D721Med (cell line): ENCODE measurements around the gene SURF2.

Experiments
- DNase-seq: peaks from one replicate; pipeline ENCODE4 v3.0.0; 2011; ENCODE audit warnings: low spot score; ENCODE audit not compliant: insufficient read length
- FAIRE-seq: peaks from 2 replicates; lab custom pipeline; 2011; peaks lifted over from hg19 to GRCh38; lab: Jason Lieb, UNC
- CTCF ChIP-seq: IDR thresholded peaks from 2 replicates; pipeline ENCODE4 v1.5.1; 2012; ENCODE audit warnings: mild to moderate bottlenecking, control low read depth; ENCODE audit not compliant: insufficient read depth; ENCODE audit errors: missing control alignments

SURF2 gene

GRCh38 chr9:133344979-133345378 is 11.4 kb upstream of the SURF2 start:
- TF ChIP-seq CTCF = no peak
- FAIRE-seq (no peak), DNase-seq (no peak)

GRCh38 chr9:133345596-133345995 is 10.8 kb upstream of the SURF2 start:
- FAIRE-seq (no peak), DNase-seq (no peak)
- no peak for TF ChIP-seq CTCF

- DNase-seq = no peak
- FAIRE-seq = no peak
- TF ChIP-seq CTCF = no peak
These were observed 10.1 kb upstream of the SURF2 start for GRCh38 chr9:133346021-133346785.

- peak; percentile 48 for DNase-seq
- no peak for FAIRE-seq
- TF ChIP-seq CTCF = no peak
These were observed 8.8 kb upstream of the SURF2 start for GRCh38 chr9:133347515-133347984.

GRCh38 chr9:133347985-133348717 is 8.2 kb upstream of the SURF2 start, which contains the start of the genes MED22 and RPL7A:
MED22 (minus strand) TSS chr9:133348131; CDS start chr9:133346662, 1,469 bp downstream.
RPL7A (plus strand) TSS chr9:133348218; CDS start chr9:133348244, 26 bp downstream.
- DNase-seq (peak; percentile 93), FAIRE-seq (no peak)
- no peak for TF ChIP-seq CTCF

GRCh38 chr9:133348718-133349573 is 7.4 kb upstream of the SURF2 start:
- no peak for FAIRE-seq
- no peak for DNase-seq
- TF ChIP-seq CTCF = no peak
